Keratinocyte (primary cell): ENCODE measurements around the gene MXI1. TPM values are rescaled to one million over a fixed set of nuclear protein-coding genes. Genes with fewer than 3 reads are reported as not detected.

ENCODE experiments used
- DNase-seq: peaks from one replicate; pipeline ENCODE4 v3.0.0-alpha.2; 2011; ENCODE audit warnings: low read depth, missing footprints, low spot score
- FAIRE-seq: peaks from 2 replicates; lab custom pipeline; 2011; peaks lifted over from hg19 to GRCh38; lab: Jason Lieb, UNC
- H2AFZ ChIP-seq: 2 replicates; pipeline ENCODE4 v1.6.0; 2012; ENCODE audit warnings: low read length, control low read depth, inconsistent platforms; ENCODE audit not compliant: control insufficient read depth
- H3K27ac ChIP-seq: 2 replicates; pipeline ENCODE4 v1.5.1; 2011; ENCODE audit warnings: low read length; ENCODE audit not compliant: control insufficient read depth, insufficient read depth
- H3K27me3 ChIP-seq: 3 replicates; pipeline ENCODE4 v1.6.0; 2011; ENCODE audit warnings: low read length; ENCODE audit not compliant: control insufficient read depth, insufficient read depth; ENCODE audit errors: extremely low read depth
- H3K36me3 ChIP-seq, 2 experiments: 2 replicates in 1 of 2; 3 replicates in 1 of 2; pipeline ENCODE4 v1.5.1; 2011; ENCODE audit warnings: low read length in 2 of 2, mild to moderate bottlenecking in 1 of 2; ENCODE audit not compliant: control insufficient read depth in 2 of 2, insufficient read depth in 2 of 2; ENCODE audit errors: extremely low read depth in 1 of 2
- H3K4me1 ChIP-seq: 3 replicates; pipeline ENCODE4 v1.5.1; 2011; ENCODE audit warnings: low read length; ENCODE audit not compliant: control insufficient read depth, insufficient read depth; ENCODE audit errors: extremely low read depth
- H3K4me2 ChIP-seq: 3 replicates; pipeline ENCODE4 v1.6.0; 2011; ENCODE audit warnings: low read depth, low read length; ENCODE audit not compliant: control insufficient read depth, insufficient read depth; ENCODE audit errors: extremely low read depth
- H3K4me3 ChIP-seq, 3 experiments: fragments of 200-600 bp in 1 of 3; sonication (generic) in 1 of 3; 2 replicates in 2 of 3; 3 replicates in 1 of 3; pipeline ENCODE4 v1.5.1; 2011 to 2016; ENCODE audit warnings: low read length in 3 of 3, mild to moderate bottlenecking in 3 of 3, control low read depth in 2 of 3, inconsistent platforms in 1 of 3, low read depth in 1 of 3, mixed read lengths in 1 of 3, mixed run types in 1 of 3, moderate library complexity in 1 of 3; ENCODE audit not compliant: control insufficient read depth in 2 of 3, insufficient read depth in 2 of 3; ENCODE audit errors: extremely low read depth in 1 of 3
- H3K79me2 ChIP-seq: 2 replicates; pipeline ENCODE4 v1.6.0; 2012; ENCODE audit warnings: low read length; ENCODE audit not compliant: control insufficient read depth, insufficient read depth
- H3K9ac ChIP-seq: 3 replicates; pipeline ENCODE4 v1.6.0; 2011; ENCODE audit warnings: low read length; ENCODE audit not compliant: control insufficient read depth, insufficient read depth; ENCODE audit errors: extremely low read depth
- H3K9me1 ChIP-seq: 3 replicates; pipeline ENCODE4 v1.6.0; 2011; ENCODE audit warnings: low read length; ENCODE audit not compliant: control insufficient read depth, insufficient read depth; ENCODE audit errors: extremely low read depth
- H3K9me3 ChIP-seq: 2 replicates; pipeline ENCODE4 v1.5.1; 2012; ENCODE audit warnings: low read depth, low read length; ENCODE audit not compliant: control insufficient read depth
- H4K20me1 ChIP-seq: 3 replicates; pipeline ENCODE4 v1.6.0; 2011; ENCODE audit warnings: low read length; ENCODE audit not compliant: control insufficient read depth, insufficient read depth; ENCODE audit errors: extremely low read depth
- CTCF ChIP-seq, 3 experiments: IDR thresholded peaks in 1 of 3; conservative IDR thresholded peaks in 1 of 3; optimal IDR thresholded peaks in 1 of 3; 2 replicates in 2 of 3; 3 replicates in 1 of 3; pipeline versions ENCODE3 to v1.5.1; 2011; ENCODE audit warnings: low read length in 3 of 3, mild to moderate bottlenecking in 3 of 3, moderate library complexity in 2 of 3, control low read depth in 1 of 3, inconsistent platforms in 1 of 3; ENCODE audit not compliant: insufficient read depth in 2 of 3; ENCODE audit errors: extremely low read depth in 1 of 3
- EZH2 ChIP-seq: IDR thresholded peaks from one replicate; pipeline ENCODE4 v1.6.1; 2012; ENCODE audit warnings: inconsistent platforms, mild to moderate bottlenecking, low read length, moderate library complexity
- dilution Hi-C: fragments of 300-500 bp; cut with MboI; formaldehyde crosslinking; loops from one replicate; pipeline ENCODE4 v1.7.0; 2020; ENCODE audit warnings: low sequenced_read_pairs; ENCODE audit not compliant: extremely low pct_ligation_motif_present
- polyA plus RNA-seq, 5 experiments: library from polyadenylated mRNA; depleted of rRNA in 3 of 5; stranded (reverse) in 3 of 5; stranded (forward) in 1 of 5; unstranded in 1 of 5; fragments of >200 nt; gene quantifications; 1 replicate in 1 of 5; 2 replicates in 3 of 5; 3 replicates in 1 of 5; pipeline versions ENCODE4 v1.2.1 to v1.2.3, GENCODE V29; 2011 to 2012; ENCODE audit warnings: missing spikeins in 2 of 5, low read depth in 1 of 5, low replicate concordance in 1 of 5

MXI1 gene
- polyA plus RNA-seq, 1 donor (not counting 4 experiments of a cell fraction or from before 2014, with no cell fraction given): 17.8 TPM

DNA sequence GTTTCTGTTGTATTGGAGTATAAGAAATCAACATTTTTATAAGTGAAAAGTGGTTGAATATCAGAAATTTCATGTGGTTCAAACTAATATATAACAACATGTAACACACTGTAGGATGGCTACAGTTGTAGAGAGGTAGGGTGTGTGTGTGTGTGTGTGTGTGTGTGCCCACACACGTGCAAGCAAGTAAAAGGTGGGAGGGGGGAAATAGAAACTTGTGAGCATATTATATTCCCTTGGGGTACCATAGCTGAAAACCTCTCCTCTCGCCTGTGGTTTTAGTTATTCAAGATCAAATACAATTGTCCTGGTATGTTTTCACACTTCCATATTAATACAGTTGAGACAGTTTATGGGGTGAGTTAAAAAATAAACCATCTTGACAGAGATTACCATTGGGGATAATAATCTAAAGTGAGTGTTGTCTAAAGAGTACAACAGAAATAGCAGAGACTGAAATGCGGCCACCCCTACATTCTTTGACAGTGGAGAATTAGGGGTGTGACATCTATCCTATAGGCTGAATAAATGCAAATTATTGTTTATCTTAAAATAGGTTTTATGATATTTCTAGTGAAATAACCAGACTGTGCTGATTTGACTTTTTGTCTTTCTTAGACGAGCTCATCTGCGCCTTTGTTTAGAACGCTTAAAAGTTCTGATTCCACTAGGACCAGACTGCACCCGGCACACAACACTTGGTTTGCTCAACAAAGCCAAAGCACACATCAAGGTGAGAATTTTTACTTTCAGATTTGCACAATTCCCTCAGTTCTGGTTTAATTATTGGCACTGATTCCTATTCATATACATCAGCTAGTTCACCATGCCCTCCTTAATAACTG is 71.4 kb downstream of the MXI1 start:
- peak overlapping the region; percentile 78 for H2AFZ ChIP-seq
- H3K9me1 ChIP-seq: no peaks in the 10 kb centered on the region

DNA sequence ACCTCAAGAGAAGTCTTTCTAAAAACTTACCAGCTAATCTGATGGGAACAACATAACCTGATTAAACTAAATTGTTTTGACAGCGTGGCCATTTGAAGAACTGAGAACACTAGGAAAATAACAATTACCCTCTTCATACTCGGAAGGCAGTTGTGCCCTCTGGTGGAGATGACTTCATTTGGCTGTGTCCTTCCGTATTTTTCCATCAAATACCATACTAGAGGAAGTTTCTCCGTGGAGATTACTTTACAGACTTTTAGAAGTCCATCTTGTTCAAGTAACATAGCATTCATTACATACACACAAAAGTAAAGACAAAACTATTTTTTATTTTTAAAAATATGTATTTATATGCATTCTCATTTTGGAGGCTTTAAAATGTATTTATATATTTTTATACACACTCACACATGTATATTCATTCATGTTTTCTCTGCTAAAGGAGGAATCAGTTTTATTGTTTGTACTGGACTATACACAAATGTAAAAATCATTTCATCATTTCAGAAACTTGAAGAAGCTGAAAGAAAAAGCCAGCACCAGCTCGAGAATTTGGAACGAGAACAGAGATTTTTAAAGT is 72.1 kb downstream of the MXI1 start:
- no peak for DNase-seq
- H3K36me3 ChIP-seq: no peaks in the 10 kb centered on the region
- peak overlapping the region; percentile 78 for H2AFZ ChIP-seq
- H3K27me3 ChIP-seq: no peaks in the 10 kb centered on the region
- FAIRE-seq: peak; percentile 96
- H3K9me1 ChIP-seq: no peaks in the 10 kb centered on the region
- H3K4me3 ChIP-seq: no peak overlapping the region
- H3K4me2 ChIP-seq: no peak overlapping the region
- no peaks in the 10 kb centered on the region for H4K20me1 ChIP-seq
- peak; percentile 55 to 76 (median 64) for TF ChIP-seq CTCF (optimal IDR thresholded peaks at IDR 0.05 in 1 of 3, IDR thresholded peaks at IDR 0.05 in 1 of 3, conservative IDR thresholded peaks at IDR 0.05 in 1 of 3; ENCODE audit: extremely low read depth in 1 of 3, insufficient read depth in 2 of 3, low read length in 3 of 3)
- no peak for TF ChIP-seq EZH2
- no peak overlapping the region for H3K27ac ChIP-seq
- no peaks in the 10 kb centered on the region for H3K79me2 ChIP-seq
- dilution Hi-C loops: loop anchor here (25.0 kb wide), 1 partner anchor 142 kb away; no protein-coding TSS in a partner anchor
- no peaks in the 10 kb centered on the region for H3K4me1 ChIP-seq
- H3K9ac ChIP-seq: no peak overlapping the region
- H3K9me3 ChIP-seq: no peaks in the 10 kb centered on the region

More for the DNA sequence above, 71.4 kb downstream of the MXI1 start:
- Histone ChIP-seq H3K4me3 (no peak overlapping the region), H3K4me2 (no peak overlapping the region), H3K36me3 (no peaks in the 10 kb centered on the region), H3K79me2 (no peaks in the 10 kb centered on the region), H3K4me1 (no peaks in the 10 kb centered on the region), H4K20me1 (no peaks in the 10 kb centered on the region), H3K9me3 (no peaks in the 10 kb centered on the region), H3K9ac (no peak overlapping the region), H3K27ac (no peak overlapping the region), H3K27me3 (no peaks in the 10 kb centered on the region)
- TF ChIP-seq CTCF (optimal IDR thresholded peaks at IDR 0.05 in 1 of 3, IDR thresholded peaks at IDR 0.05 in 1 of 3, conservative IDR thresholded peaks at IDR 0.05 in 1 of 3; ENCODE audit: extremely low read depth in 1 of 3, insufficient read depth in 2 of 3, low read length in 3 of 3): no peak
- TF ChIP-seq EZH2: no peak
- FAIRE-seq: no peak
- dilution Hi-C loops: loop anchor here (25.0 kb wide), 1 partner anchor 141 kb away; no protein-coding TSS in a partner anchor
- DNase-seq: no peak
